GM21390 (cell line): Measurements from ENCODE around the gene FILIP1L.

Experiments
- ATAC-seq: cut with Tn5 transposase; IDR thresholded peaks from one replicate; pipeline ENCODE4 v1.9.1; 2021; ENCODE audit not compliant: unreplicated experiment

Gene FILIP1L

DNA sequence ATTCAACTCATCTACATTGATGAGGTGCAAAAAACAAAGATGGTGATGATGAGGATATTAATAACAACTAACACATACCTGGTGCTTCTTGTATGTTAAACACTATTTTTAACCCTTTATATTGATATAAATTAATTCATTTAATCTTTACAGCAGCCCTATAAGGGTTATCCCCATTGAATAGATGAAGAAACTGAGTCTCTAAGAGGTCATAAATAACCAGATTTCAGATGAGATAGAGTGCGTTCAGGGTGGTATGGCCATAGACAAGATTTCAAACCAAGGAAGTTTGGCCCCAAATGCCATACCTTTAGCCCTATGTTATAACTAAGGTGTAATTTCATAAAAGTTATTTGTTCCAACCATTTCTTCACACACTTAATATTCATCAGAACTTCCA lies 214.1 kb downstream of the FILIP1L start:
- no peak for ATAC-seq

DNA sequence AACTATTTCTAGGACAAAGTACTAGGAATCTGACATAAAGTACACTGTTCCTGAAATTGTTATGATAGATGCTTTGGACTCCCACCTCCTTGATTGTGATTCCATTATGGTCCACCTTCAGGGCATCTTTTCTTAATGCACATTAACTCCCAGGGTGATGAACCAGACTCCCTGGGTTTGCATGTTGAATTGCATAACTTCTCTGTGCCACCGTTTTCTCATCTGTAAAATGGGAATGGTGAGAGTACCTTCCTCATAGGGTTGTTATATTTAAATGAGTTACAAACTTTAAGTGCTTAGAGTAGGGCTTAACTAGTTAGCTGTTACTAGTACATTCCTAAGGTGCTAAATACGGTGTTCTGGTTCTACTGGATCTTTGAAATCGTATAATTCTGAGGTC lies 214.7 kb downstream of the FILIP1L start:
- ATAC-seq: no peak

DNA sequence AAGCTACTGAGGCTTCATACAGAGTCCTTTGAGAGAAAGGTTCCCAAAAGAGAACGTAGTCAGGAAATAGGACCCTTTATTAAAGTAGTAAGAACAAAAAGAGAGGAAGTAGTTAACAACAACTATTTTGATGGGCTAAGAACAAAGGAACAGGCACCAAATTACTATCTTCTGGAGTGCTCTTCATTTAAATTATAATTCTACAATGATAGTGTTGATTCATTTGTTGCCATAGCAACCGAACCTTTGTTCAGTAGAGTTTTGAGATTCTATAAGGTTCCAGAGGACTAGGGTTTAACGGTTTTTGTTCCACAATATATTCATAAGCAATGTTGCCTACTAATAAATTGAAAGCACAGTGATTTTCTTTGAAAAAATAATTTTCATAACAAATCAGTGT lies 217.8 kb downstream of the FILIP1L start:
- no peak for ATAC-seq

DNA sequence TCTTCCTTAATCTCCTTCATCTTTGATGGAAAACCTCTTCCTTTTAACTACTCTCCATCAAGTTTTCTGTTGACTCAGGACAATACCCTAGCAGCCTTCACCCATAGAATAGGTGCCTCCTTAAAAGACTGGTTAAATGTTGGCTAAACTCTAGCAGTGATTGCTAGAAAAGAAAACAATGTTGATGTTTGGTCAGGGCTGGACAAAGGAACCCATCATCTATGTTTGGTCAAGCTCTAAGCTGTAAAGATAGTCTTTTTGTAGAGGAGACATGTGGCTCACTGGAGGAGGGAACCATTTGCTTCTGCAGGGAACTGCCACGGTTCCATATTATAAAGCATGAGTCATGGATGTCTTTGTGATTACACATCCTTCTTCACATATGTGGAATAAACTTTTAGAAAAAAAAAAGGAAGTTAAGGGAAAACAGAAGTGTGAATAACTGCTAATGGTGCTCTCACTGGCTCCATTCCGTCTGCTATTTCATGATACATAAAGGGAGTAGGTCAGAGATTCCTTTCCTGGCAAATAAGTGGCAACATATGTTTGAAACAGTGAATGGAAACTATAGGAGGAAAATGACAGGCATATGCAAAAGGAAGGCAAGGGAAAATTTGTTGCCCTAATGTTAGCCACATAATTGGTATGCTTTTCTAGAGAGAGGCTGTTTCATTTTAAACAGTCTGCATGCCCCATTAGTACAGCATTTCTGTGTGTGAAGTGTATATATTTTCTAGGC lies 218.4 kb downstream of the FILIP1L start:
- ATAC-seq: no peak

DNA sequence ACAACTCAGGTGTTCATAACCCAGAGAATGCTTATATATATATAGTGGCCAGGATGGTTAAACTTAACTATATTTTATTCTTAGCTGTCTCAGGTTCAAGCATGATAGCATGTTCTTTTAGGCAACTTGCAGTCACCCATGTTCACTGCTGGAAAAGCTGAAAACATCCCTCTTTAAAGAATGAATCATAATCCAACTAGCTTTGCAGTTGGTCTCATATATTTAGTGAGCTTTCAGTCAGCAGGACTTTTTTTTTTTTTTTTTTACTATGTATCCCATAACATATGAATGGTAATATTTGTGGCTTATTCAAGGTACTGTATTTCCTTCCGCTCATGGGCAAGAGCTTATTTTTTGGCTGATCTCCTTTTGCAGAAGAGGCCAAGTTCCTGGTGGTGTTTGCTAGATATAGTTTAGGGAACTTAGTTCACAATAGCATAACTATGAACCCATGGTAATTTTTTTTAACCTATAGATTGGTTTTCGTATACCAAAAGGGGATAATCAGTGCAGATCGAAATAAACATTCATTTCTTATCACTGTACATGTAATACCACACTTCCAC lies 219.1 kb downstream of the FILIP1L start:
- ATAC-seq: no peak

DNA sequence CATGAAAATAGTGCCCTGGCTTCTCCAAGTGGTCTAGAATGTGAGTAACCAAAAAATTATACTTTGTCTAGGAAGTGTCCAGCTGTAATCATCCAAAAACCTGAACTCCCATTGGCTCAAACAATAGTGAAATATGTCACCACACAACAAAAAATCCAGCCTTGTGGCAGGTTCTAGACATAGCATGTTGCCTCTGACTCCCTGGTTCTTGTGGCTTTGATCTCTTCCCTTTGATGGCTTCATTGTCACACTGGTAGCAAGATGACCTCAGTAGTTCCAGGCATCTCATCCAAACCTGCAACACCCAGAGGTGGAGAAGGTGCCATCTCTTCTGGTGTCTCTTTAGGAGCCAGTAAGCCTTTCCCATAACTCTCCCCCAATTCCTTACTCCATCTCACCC lies 222.0 kb downstream of the FILIP1L start:
- no peak for ATAC-seq

DNA sequence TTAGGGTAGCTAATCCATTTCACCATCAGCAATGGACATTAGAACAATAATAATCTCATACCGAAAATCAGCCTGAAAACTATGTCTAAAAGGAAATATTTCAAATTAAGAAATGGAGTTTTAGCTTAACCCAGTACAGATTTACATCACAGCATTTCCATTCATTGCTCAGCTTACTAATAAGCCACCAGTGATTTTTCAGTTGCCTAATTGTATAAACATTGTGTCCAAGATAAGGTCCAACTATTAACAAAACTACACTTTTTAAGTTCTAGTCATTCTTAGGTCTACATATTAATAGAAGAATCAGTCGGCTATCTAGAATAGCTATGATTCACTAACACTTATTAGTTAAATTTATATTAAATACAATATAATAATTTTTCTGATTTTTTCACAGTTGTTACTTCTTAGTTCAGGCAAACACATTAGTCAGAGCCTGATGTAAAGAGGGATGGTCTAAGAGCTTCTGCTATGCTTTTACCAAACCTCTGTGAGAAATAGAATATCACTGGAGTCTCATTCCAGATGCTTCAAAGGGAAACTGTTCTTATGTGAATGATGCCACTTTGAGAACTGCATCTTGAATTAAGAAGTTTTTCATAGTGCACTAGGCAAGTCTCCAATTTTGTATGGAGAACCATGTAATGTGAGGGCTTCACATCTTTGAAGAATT lies 222.6 kb downstream of the FILIP1L start:
- no peak for ATAC-seq

DNA sequence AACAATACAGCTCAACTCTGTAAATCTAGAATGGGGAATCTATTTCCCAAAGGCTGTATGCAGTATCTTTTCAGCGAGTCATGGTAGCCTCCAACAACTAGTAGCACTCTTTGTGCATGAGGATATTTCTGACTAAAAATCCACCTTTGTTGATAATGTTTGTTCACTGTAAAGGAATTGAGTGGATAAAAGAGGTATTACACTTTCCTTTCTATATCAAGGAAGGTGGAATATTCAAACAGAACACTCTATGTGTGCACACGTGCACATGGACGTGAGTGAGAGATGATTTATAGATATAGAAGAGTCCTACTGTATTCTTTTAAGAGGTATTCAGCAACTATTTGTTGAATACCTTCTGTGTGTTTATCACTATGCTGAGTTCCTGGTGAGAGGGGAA lies 228.4 kb downstream of the FILIP1L start:
- ATAC-seq: no peak

DNA sequence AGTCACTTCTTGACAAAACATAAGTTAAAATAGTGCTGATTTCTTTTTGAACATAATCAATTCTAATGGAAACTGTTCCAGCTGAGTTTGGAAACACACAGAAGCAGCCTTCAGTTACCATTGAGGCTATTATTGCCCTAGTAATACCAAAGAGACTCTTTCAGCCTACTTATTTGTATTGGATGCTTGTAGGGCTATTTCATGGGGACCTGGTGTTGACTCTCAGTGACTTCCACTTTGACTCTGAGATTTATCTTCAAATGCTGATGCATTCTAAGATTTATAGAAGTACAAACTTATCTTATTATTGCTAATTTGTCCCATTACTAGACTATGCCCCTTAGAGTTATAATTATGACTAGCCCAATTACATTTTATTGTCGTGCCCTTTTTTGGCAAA lies 229.2 kb downstream of the FILIP1L start:
- no peak for ATAC-seq

DNA sequence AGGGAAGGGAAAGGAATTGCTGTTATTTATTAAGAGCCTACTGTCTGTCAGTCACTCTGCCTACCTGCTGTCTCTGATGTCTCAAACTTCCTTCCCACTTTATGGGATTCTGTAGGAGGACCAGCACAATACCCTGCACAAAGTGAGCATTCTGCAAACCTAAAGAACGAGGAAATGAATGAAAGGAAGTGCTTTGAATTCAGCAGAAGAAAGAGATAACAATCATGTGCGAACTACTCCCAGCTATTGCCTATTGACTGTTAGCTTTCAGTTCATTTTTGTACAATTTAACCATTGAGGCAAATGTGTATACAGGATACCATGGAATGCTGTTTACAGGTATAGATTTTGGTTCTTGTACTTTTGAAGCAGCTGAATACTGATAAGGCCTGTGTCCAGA lies 229.8 kb downstream of the FILIP1L start:
- no peak for ATAC-seq

DNA sequence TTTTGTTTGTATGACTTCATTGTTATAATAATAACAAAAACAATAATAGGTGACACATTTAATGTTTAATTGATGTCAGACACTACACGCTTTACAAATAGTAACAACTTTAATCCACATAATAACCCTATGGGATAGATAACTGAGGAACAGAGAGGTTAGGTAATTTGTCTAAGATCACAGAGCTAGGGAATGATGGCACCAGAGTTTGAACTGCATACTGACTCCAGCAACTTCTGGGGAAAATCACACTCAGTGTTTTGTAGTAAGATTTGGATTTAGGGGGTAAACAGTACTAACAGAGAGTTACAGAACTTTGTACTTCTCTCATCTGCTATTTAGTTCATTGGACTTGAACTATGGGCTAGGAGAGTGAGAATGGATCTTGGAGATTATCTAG lies 230.6 kb downstream of the FILIP1L start:
- ATAC-seq: no peak

DNA sequence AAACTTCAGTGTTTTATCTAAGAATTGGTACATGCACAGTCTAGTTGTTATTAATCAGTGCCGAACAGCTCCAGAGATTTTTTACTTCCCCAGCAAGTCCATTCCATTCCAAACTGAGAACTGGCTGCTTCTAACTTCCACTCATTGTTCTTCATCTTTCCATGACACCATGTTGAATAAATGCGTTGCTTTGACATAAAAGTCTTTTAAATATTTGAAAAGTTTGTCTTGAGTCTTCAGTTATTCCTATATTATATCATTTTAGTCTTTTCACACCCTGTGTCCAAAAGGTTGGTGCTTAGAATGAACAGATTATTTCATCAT lies 231.2 kb downstream of the FILIP1L start:
- no peak for ATAC-seq

DNA sequence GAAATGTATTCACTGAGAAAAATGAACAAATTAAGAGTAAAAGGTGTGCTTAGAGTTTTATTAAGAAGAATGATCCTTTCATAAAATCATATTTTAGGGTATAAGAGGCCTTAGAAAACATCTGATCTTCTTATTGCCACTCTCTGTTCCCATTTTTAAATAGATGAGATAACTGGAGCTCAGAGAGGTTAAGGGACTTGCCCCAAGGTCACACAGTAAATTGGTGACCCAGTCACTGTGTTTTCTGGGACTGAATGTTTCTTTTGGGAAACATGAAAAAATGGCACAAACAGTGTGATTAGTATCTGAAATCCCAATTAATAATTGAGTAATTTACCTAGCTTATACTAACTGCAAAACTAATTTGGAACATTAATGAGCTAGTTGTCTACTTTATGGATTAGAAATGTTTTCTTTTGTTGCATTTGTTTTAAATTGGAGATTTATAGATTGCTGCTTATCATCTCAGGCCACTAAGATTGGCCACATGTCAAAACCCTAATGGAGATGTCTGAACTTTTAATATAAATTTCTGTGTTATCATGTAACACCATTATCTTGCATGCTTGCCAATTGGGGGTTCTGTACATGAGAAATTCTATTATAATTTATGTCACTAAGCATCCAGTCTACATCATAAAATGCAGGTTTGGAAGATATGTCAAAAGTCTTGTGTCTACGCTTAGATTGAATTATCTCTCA lies 231.7 kb downstream of the FILIP1L start:
- ATAC-seq: no peak

DNA sequence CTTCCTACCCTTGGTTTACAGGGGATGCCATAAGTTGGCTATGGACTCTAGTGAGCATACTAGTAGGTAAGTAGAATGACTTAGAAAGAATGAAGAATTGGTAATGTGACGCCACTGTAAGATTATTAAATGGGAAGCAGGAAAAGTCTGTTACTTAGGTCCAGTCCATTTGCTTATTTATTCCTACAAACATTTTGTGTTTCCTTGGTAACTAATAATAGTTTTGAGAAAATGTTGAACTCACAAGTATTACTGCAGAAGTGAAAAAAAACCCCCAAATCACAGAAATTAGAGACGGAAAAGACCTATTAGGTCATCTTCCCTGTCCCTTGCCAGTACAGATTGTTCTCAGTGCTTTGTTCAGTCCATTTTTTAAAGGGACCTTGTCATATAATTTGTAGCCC lies 233.2 kb downstream of the FILIP1L start:
- no peak for ATAC-seq

DNA sequence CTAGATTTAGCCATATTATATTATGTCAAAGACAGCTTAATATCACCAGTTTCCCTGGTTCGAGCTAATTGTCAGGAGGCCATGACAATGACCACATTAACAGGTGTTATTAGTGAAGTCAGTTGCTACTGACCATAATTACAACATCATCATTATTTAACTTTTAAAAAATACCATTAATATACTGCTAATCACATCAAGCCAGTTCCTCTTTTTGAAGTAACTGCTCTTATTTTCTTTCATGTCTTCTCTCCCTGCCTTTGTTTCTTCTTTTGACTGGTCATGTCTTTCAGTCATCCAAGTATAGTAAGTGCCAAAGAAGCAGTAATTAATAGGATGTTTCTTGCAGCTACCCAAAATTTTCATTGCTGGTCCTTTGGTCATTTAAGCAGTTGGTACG lies 235.0 kb downstream of the FILIP1L start:
- ATAC-seq: no peak

DNA sequence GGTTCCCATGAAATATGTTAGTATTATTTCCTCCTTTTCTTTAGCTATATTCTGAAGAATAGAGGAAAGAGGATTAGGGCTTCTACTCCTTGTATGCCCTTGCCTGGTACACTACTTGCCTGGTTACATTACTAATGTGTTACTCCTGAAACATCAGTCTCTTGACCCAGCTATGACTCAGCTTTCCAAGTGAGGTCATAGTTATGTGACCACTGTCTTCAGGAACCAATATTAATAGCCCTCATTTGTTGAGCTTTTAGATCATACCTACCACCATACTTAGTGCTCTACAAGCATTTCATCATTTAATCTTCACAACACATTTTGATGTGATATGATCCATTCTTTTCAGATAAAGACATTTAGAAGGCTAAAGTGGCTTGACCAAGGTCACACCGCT lies 236.3 kb downstream of the FILIP1L start:
- ATAC-seq: no peak

DNA sequence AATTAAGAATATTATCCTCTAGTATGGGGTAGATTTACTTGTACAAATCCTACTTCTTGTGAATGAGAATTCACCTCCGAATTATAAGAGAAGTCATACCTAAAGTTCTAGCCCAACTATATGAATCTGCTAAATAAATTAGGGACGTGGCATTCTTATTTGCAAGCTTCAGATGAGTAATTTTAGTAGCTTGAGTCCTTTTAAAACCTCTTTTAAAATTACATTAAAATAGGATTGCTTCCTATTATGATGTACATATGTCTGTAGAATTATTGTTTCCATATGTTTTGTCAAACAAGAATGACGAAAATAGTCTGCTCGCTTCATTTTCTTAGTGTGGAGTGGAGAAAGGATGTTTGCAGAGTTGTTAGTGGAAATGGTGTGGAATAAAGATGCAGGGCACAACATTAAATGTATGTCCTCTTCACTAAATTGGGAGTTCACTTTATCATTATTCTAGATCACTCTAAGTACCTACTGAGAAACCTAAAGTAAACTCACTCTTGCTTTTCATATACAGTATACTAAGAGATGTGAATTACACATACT lies 237.2 kb downstream of the FILIP1L start:
- no peak for ATAC-seq

DNA sequence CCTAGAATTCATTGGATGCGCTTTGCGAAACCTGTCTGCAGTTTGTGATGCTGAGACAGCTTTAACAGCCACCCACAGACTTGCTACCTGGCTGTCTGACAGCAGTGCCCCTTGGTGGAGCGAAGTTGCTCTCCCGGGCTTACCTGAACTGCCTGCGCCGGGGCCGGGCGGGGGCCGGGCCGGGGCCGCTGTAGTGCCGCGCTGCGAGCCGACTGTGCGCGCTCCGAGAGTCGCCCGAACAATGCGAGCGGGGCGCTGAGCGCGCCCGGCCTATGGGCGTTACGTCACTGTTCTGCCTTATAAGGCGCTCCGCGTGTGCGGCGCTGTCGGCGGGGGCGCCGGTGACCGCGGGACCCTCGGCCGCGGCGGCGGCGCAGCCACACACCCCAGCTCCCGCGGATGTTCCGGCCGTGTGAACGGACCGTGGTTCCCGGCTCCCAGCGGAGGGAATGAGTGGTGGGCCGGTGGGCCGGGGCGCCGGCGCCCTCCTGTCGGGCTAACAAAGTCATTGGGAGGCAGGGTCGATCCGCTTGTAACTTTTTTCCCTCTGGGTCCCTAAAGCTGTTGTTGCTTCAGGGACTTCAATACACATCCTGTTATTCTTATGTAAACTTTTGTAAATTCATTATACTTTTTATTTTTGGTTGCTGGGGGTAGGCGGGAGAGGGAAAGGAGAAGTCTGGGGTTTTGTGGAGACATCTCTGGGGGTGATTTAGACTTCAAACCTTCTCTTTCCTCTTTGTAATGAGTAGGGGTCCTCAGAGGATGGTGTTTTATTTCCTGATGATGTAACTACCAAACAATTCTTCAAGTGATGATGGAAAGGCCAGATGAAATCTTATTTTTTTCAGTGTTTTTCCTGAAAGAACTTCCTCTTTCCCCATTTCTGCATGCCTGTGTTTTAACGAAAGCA lies 238.1 kb downstream of the FILIP1L start:
- ATAC-seq: peak; percentile 81

DNA sequence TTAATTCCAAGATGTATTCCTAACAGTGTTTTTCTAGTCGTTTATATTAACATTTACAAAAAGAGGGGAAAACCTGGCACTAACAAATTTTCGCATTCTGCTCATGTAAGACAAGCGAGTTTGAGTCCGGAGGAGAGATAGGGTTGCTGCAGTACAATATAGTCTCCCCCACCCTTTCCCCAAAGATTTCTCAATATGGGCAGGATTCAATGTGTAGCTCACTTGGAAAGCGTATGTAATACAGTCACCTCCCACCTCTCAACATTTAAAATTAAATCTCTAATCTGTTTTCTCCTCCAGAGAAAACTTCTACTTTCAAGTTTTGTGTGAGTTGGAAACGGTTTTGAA lies 238.7 kb downstream of the FILIP1L start:
- no peak for ATAC-seq

DNA sequence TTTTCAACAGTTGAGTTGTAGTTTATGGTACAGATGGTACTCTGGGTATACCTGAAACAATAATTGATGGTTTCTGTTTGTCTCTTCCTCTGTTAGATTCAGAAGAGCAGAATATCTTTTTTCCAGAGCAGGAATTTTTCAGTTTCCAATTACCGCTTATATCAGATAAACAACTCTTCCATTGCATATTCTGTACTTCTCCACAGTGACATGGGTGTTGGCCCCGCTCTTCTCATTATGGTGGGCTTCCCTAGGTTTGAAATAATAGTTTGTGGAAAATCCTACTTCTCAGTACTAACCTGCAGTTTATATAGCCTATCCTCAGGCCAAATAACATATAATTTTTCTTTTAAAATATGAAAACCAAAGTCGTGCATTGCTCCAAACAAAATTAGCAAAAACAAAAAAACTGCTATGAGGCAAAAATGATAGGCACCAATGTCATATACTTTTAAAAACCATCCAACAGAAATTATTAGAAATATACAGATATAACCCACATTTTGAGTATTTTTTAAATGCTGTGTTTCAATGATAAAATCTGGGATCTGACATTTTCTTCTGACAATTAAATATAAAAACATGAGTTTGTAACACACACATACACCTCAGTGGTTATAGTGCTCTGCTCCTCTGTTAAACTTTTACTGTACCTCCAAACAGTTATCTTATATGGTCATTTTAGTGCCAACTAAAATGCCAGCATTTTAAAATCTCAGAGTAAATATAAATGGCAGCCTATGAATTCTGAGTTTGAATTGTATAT lies 239.9 kb downstream of the FILIP1L start:
- no peak for ATAC-seq
